HepG2 (cell line): ENCODE data around the gene DDAH1. TPM values are rescaled to one million over a fixed set of nuclear protein-coding genes. Genes with fewer than 3 reads are reported as not detected.

Source experiments
- ATAC-seq: fragments of 200-7000 bp; cut with Tn5 transposase; 3 replicates; pipeline ENCODE4 v1.9.1; 2020; ENCODE audit warnings: mild to moderate bottlenecking, moderate library complexity
- BruUV-seq: library from RNA; stranded (reverse); fragments of 400-500 nt; replicated peaks from 2 replicates; lab custom pipeline; 2021; lab: Mats Ljungman, UMichigan
- CTCF ChIA-PET: fragments of 300-600 bp; formaldehyde crosslinking; extraction: SDS; loops from one replicate; lab custom pipeline; 2021; ENCODE audit warnings: low total read pairs, inconsistent platforms, low intra/inter-chr PET ratio; lab: Yijun Ruan, JAX
- POLR2A ChIA-PET: fragments of 350-600 bp; sonication (Branson Sonifier 250); formaldehyde crosslinking; loops from one replicate; lab custom pipeline; 2020; ENCODE audit warnings: antibody characterized with exemption, inconsistent platforms; lab: Yijun Ruan, JAX
- DNase-seq: peaks from one replicate; pipeline ENCODE4 v3.0.0-alpha.2; 2015; ENCODE audit warnings: low spot score
- FAIRE-seq: peaks from 3 replicates; lab custom pipeline; 2011; peaks lifted over from hg19 to GRCh38; lab: Jason Lieb, UNC
- H2AFZ ChIP-seq: one replicate; pipeline ENCODE4 v1.6.1; 2011; ENCODE audit warnings: low read length, inconsistent platforms
- H3K27ac ChIP-seq: fragments of 300-600 bp; 3 replicates; pipeline ENCODE4 v1.8.0; 2011; ENCODE audit warnings: mixed run types, mild to moderate bottlenecking, mixed read lengths, low read length, inconsistent platforms; ENCODE audit not compliant: insufficient read depth; ENCODE audit errors: extremely low read length
- H3K27me3 ChIP-seq, 2 experiments: fragments of 200-600 bp in 1 of 2; 2 replicates in 1 of 2; 3 replicates in 1 of 2; pipeline versions ENCODE4 v1.6.0 to v1.8.0; 2011; ENCODE audit warnings: low read length in 2 of 2, mild to moderate bottlenecking in 2 of 2, moderate library complexity in 2 of 2, inconsistent platforms in 1 of 2; ENCODE audit not compliant: insufficient read depth in 2 of 2, control insufficient read depth in 1 of 2
- H3K36me3 ChIP-seq, 2 experiments: fragments of 200-600 bp in 1 of 2; replicated peaks in 1 of 2; 2 replicates in 1 of 2; 3 replicates in 1 of 2; pipeline versions ENCODE4 v1.5.1 to v1.8.0; 2011; ENCODE audit warnings: low read length in 2 of 2, inconsistent platforms in 1 of 2; ENCODE audit not compliant: insufficient read depth in 2 of 2, control insufficient read depth in 1 of 2
- H3K4me1 ChIP-seq: 2 replicates; pipeline ENCODE4 v1.5.1; 2012; ENCODE audit warnings: low read length, inconsistent platforms; ENCODE audit not compliant: insufficient read depth
- H3K4me2 ChIP-seq: 2 replicates; pipeline ENCODE4 v1.6.0; 2011; ENCODE audit warnings: low read depth, low read length, inconsistent platforms
- H3K4me3 ChIP-seq, 3 experiments: fragments of 200-600 bp in 1 of 3; sonication (generic), shearing (Covaris generic) in 1 of 3; replicated peaks in 1 of 3; 2 replicates each; pipeline ENCODE4 v1.5.1; 2011 to 2016; ENCODE audit warnings: low read length in 3 of 3, inconsistent platforms in 2 of 3, low read depth in 2 of 3, mild to moderate bottlenecking in 2 of 3, control low read depth in 1 of 3, mixed read lengths in 1 of 3; ENCODE audit not compliant: insufficient read depth in 1 of 3
- H3K79me2 ChIP-seq: one replicate; pipeline ENCODE4 v1.6.1; 2011; ENCODE audit warnings: low read length, inconsistent platforms; ENCODE audit not compliant: insufficient read depth
- H3K9ac ChIP-seq: 2 replicates; pipeline ENCODE4 v1.6.0; 2011; ENCODE audit warnings: mild to moderate bottlenecking, low read depth, low read length, inconsistent platforms; ENCODE audit not compliant: insufficient read depth
- H3K9me3 ChIP-seq: 2 replicates; pipeline ENCODE4 v1.5.1; 2012; ENCODE audit warnings: mild to moderate bottlenecking, low read length
- H4K20me1 ChIP-seq: 2 replicates; pipeline ENCODE4 v1.6.0; 2011; ENCODE audit warnings: inconsistent platforms, mild to moderate bottlenecking, low read length, moderate library complexity; ENCODE audit not compliant: insufficient read depth
- FOXO1 ChIP-seq: sonication (generic); formaldehyde crosslinking; IDR thresholded peaks from 2 replicates; pipeline ENCODE4 v1.4.0; 2020; ENCODE audit warnings: missing genetic modification reagents
- MAFF ChIP-seq: IDR thresholded peaks from 2 replicates; pipeline ENCODE4 v1.6.1; 2011; ENCODE audit warnings: low read depth, low read length, improper control_type of control experiment
- MAFK ChIP-seq, 2 experiments: IDR thresholded peaks in 1 of 2; conservative IDR thresholded peaks in 1 of 2; 2 replicates each; pipeline ENCODE4 v1.6.1; 2011; ENCODE audit warnings: improper control_type of control experiment in 2 of 2, low read length in 2 of 2
- MED1 ChIP-seq: sonication (generic); formaldehyde crosslinking; IDR thresholded peaks from 2 replicates; pipeline ENCODE4 v1.4.0; 2020; ENCODE audit warnings: missing genetic modification reagents
- RFX3 ChIP-seq: IDR thresholded peaks from 2 replicates; pipeline ENCODE4 v1.6.1; 2016; ENCODE audit warnings: missing biosample characterization, missing genetic modification reagents
- TRIM24 ChIP-seq: sonication (generic); formaldehyde crosslinking; IDR thresholded peaks from 2 replicates; pipeline ENCODE4 v1.8.0; 2022; ENCODE audit warnings: mild to moderate bottlenecking, missing genetic modification reagents
- ZNF44 ChIP-seq: sonication (generic); formaldehyde crosslinking; IDR thresholded peaks from 2 replicates; pipeline ENCODE4 v1.5.1; 2020; ENCODE audit warnings: mild to moderate bottlenecking, missing genetic modification reagents
- WGBS: methylation state at CpG from one replicate; pipeline ENCODE4 v1.1.6; 2017; ENCODE audit warnings: low lambda C conversion rate; 5-methylcytosine and 5-hydroxymethylcytosine counted together
- in situ Hi-C: cut with HindIII; loops from 2 replicates; pipeline ENCODE4 v1.10.0; 2017; ENCODE audit warnings: low pct_unique_long_range_greater_than_20kb; ENCODE audit not compliant: extremely low pct_ligation_motif_present
- intact Hi-C: fragments of 100-400 bp; cut with micrococcal nuclease; formaldehyde crosslinking; loops from one replicate; pipeline ENCODE4 v1.10.0; 2022; ENCODE audit not compliant: unreplicated experiment
- polyA plus RNA-seq, 8 experiments: library from polyadenylated mRNA; depleted of rRNA in 3 of 8; stranded (reverse) in 7 of 8; unstranded in 1 of 8; fragments of >200 nt; fragmentation: Illumina TruSeq in 4 of 8; extraction: Trizol in 4 of 8; gene quantifications; 2 replicates each; pipeline versions ENCODE4 v1.2.1 to v1.2.3, GENCODE V29; 2011 to 2016; ENCODE audit warnings: low read depth in 4 of 8, missing spikeins in 1 of 8, mixed read lengths in 1 of 8; ENCODE audit not compliant: insufficient read depth in 1 of 8
- total RNA-seq, 5 experiments: library from RNA; depleted of rRNA; stranded (reverse); fragments of >200 nt; fragmentation: Illumina TruSeq; extraction: Trizol; gene quantifications; 2 replicates each; pipeline ENCODE4 v1.2.3, GENCODE V29; 2016; ENCODE audit warnings: low read depth in 1 of 5

The DDAH1 gene
- total and polyA plus RNA-seq, 2 of the 13 experiments (the other 11 are each of a cell fraction or from before 2014, with no cell fraction given): 39.7 to 64.4 TPM

- no peak overlapping the region for H2AFZ ChIP-seq
- no peak for DNase-seq
- no peak overlapping the region for H3K9ac ChIP-seq
- no peak for TF ChIP-seq TRIM24 (CRISPR knock-in tag)
- TF ChIP-seq FOXO1 (CRISPR knock-in tag): no peak
- no peaks in the 10 kb centered on the region for H4K20me1 ChIP-seq
- no peak overlapping the region for H3K4me2 ChIP-seq
- H3K27ac ChIP-seq: no peak overlapping the region
- H3K27me3 ChIP-seq: no peaks in the 10 kb centered on the region
- no peak for FAIRE-seq
- in situ Hi-C loops (no loop called here), intact Hi-C loops (no loop called here)
- no peaks in the 10 kb centered on the region for H3K4me1 ChIP-seq
- ChIA-PET POLR2A (no interaction called here), CTCF (no interaction called here)
- no peaks in the 10 kb centered on the region for H3K79me2 ChIP-seq
- ATAC-seq: no peak
- BruUV-seq: no TSS peak
- no peak overlapping the region for H3K4me3 ChIP-seq
- WGBS: 64% methylated on average over 1 of the region's 1 CpG
- no peaks in the 10 kb centered on the region for H3K36me3 ChIP-seq
- no peaks in the 10 kb centered on the region for H3K9me3 ChIP-seq
Observed at GRCh38 chr1:85484716-85485115, 19.8 kb upstream of the DDAH1 start.

- in situ Hi-C loops: no loop called here
- ChIA-PET CTCF (no interaction called here), POLR2A (interaction anchor here (1.1 kb wide), 1 partner anchor 19 kb away, joined by 3 read pairs; the partner anchor contains the start of gene DDAH1)
- no peak for TF ChIP-seq RFX3 (CRISPR knock-in tag)
- TF ChIP-seq MAFK (conservative IDR thresholded peaks at IDR 0.05 in 1 of 2, IDR thresholded peaks at IDR 0.05 in 1 of 2; ENCODE audit: low read length in 2 of 2): peak in 1 of 2 experiments; percentile 25; a peak in 1 of 4 replicates
- TF ChIP-seq ZNF44 (CRISPR knock-in tag): no peak
- no peak for TF ChIP-seq MED1 (CRISPR knock-in tag)
- TF ChIP-seq MAFF: 0 out of 2 replicates have a peak, but pooled peaks have one; percentile 29
- H3K4me2 ChIP-seq: no peak overlapping the region
- no peaks in the 10 kb centered on the region for H3K36me3 ChIP-seq
- H3K9ac ChIP-seq: no peak overlapping the region
- H4K20me1 ChIP-seq: no peaks in the 10 kb centered on the region
- H3K4me1 ChIP-seq: no peaks in the 10 kb centered on the region
- no TSS peak for BruUV-seq
- no peaks in the 10 kb centered on the region for H3K79me2 ChIP-seq
- no peaks in the 10 kb centered on the region for H3K9me3 ChIP-seq
- H3K27me3 ChIP-seq: no peaks in the 10 kb centered on the region
- H2AFZ ChIP-seq: no peak overlapping the region
- H3K4me3 ChIP-seq: no peak overlapping the region
- WGBS: 68% methylated on average over 2 of the region's 2 CpGs
- intact Hi-C loops: no loop called here
- ATAC-seq: no peak
- FAIRE-seq: no peak
- DNase-seq: no peak
- H3K27ac ChIP-seq: no peak overlapping the region
Observed at GRCh38 chr1:85484264-85484663, 19.3 kb upstream of the DDAH1 start.
